Neural cell (in vitro differentiated cells): ENCODE data around the gene STPG3.

Experiments
- CTCF ChIP-seq: fragments of 450-650 bp; IDR thresholded peaks from 2 replicates; pipeline ENCODE4 v1.5.1; 2014; ENCODE audit warnings: antibody characterized with exemption, mild to moderate bottlenecking, moderate library complexity; ENCODE audit not compliant: poor library complexity, severe bottlenecking
- EP300 ChIP-seq: fragments of 450-650 bp; conservative IDR thresholded peaks from 2 replicates; pipeline ENCODE4 v1.6.1; 2014; ENCODE audit warnings: antibody characterized with exemption, mild to moderate bottlenecking, moderate library complexity; ENCODE audit not compliant: poor library complexity, severe bottlenecking
- EZH2 ChIP-seq: fragments of 200-600, 300-800 bp; shearing (Covaris generic), sonication (generic); IDR thresholded peaks from 2 replicates; pipeline ENCODE4 v1.6.1; 2014; ENCODE audit warnings: antibody characterized with exemption, low read length, borderline replicate concordance, mild to moderate bottlenecking; ENCODE audit not compliant: insufficient read depth, poor library complexity, severe bottlenecking
- MXI1 ChIP-seq: fragments of 450-650 bp; conservative IDR thresholded peaks from 2 replicates; pipeline ENCODE4 v1.6.1; 2014; ENCODE audit warnings: antibody characterized with exemption, mild to moderate bottlenecking; ENCODE audit not compliant: poor library complexity, severe bottlenecking
- POLR2AphosphoS5 ChIP-seq: IDR thresholded peaks from 2 replicates; pipeline ENCODE4 v1.6.1; 2012
- SMC3 ChIP-seq: fragments of 450-650 bp; conservative IDR thresholded peaks from 2 replicates; pipeline ENCODE4 v1.6.1; 2014; ENCODE audit warnings: antibody characterized with exemption, mild to moderate bottlenecking, moderate library complexity; ENCODE audit not compliant: poor library complexity
- TAF1 ChIP-seq: IDR thresholded peaks from 2 replicates; pipeline ENCODE4 v1.6.1; 2012; ENCODE audit warnings: low read depth

DNA sequence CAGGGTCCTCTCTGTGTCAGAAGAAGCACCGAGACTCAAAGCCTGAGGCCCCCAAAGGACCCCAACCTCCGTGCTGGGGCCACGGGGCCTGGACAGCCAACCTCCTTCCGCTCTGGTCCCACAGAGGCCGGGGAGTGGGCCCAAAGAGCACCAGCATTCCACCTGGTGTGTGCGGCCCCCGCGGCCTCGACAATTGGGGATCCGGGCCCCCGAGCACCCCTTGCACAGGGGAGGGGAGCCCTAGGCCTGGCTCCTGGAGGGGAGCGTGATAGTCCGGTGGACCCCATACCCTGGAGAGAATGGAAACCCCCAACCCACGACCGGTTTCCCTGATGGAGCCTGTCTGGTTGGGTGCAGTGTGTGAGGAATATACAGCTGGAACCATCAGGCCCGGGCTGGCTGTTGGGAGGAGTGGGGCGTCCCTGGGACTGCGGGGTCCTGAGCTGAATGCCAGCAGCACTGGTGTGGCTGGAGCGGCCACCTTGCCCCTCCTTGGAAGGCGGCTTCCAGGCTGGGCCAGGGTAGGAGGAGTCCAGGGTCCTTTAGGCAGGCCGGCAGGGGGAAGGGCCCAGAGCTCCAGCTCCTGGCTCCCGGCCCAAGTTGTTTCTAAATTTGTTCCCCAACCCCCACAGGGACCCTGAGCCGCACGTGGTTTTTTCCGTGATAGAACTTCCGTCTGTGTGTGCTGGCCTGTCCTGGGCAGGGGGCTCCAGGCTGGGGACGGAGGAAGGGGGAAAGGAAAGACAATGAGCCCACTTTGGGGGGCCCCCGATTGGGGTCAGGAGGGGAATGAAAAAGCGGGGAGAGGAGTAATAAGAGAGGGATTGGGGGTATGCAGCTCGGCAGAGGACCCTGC, 25.6 kb downstream of the STPG3 start:
- TF ChIP-seq CTCF (no peak), MXI1 (no peak), EP300 (no peak), POLR2AphosphoS5 (no peak), TAF1 (no peak), EZH2 (no peak), SMC3 (no peak)
